H1 (cell line): Measurements from ENCODE around the gene HIGD1B. TPM values are rescaled to one million over a fixed set of nuclear protein-coding genes. Genes with fewer than 3 reads are reported as not detected.

ENCODE experiments used
- PHF8 ChIP-seq: fragments of 200-600 bp; sonication (generic); conservative IDR thresholded peaks from 2 replicates; pipeline ENCODE4 v1.7.1; 2012; ENCODE audit warnings: low read depth, mild to moderate bottlenecking, inconsistent platforms, low read length, moderate library complexity
- polyA plus RNA-seq, 7 experiments: library from polyadenylated mRNA; depleted of rRNA in 3 of 7; stranded (reverse) in 5 of 7; unstranded in 2 of 7; fragments of >200 nt in 5 of 7; fragments of 200-250 nt in 2 of 7; gene quantifications; 1 replicate in 5 of 7; 2 replicates in 1 of 7; 4 replicates in 1 of 7; pipeline versions ENCODE4 v1.2.1 to v1.2.3, GENCODE V29; 2011 to 2013; ENCODE audit warnings: missing spikeins in 2 of 7, mixed read lengths in 2 of 7
- total RNA-seq: library from RNA; stranded (reverse); fragmentation: NEBNext Ultra II Directional; extraction: Animal tissue kit (Norgen Biotek cat#: 25700); gene quantifications from 2 replicates; pipeline ENCODE4 v1.2.1, GENCODE V29; 2021
- TF ChIP-seq, protein P1 (sequence below): IDR thresholded peaks from 2 replicates; pipeline ENCODE4 v1.6.1; 2012; ENCODE audit warnings: low read length, inconsistent platforms

The HIGD1B gene
- total and polyA plus RNA-seq, 2 of the 8 experiments (the other 6 are each of a cell fraction or from before 2014, with no cell fraction given): not detected

- TF ChIP-seq, protein P1, sequence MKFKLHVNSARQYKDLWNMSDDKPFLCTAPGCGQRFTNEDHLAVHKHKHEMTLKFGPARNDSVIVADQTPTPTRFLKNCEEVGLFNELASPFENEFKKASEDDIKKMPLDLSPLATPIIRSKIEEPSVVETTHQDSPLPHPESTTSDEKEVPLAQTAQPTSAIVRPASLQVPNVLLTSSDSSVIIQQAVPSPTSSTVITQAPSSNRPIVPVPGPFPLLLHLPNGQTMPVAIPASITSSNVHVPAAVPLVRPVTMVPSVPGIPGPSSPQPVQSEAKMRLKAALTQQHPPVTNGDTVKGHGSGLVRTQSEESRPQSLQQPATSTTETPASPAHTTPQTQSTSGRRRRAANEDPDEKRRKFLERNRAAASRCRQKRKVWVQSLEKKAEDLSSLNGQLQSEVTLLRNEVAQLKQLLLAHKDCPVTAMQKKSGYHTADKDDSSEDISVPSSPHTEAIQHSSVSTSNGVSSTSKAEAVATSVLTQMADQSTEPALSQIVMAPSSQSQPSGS: no peak
- no peak for TF ChIP-seq PHF8
Measured at GRCh38 chr17:44850612-44851011, 2.9 kb downstream of the HIGD1B start (continued).
